ENCODE results near the gene CABP7. TPM values are rescaled to one million over a fixed set of nuclear protein-coding genes. Genes with fewer than 3 reads are reported as not detected.

Gene CABP7
- total RNA-seq, 4 donors from 2014 or later, result 0.20 TPM; not detected in 3

GRCh38 chr22:29732883-29733282 lies 13.1 kb downstream of the CABP7 start:
- TF ChIP-seq POLR2A (IDR thresholded peaks at IDR 0.05), result no peak
- no peak for TF ChIP-seq EP300 (IDR thresholded peaks at IDR 0.05)
- TF ChIP-seq CTCF (IDR thresholded peaks at IDR 0.05), result no peak
- no peak overlapping the region for H3K27ac ChIP-seq
- WGBS, 2 donors, result 85 to 86% methylated on average over 5 to 6 of the region's 6 CpGs
- no peak for DNase-seq (ENCODE audit: low spot score in 2 of 2)
- no peak overlapping the region for H3K4me3 ChIP-seq
- H3K27me3 ChIP-seq, result no peaks in the 10 kb centered on the region
- H3K9me3 ChIP-seq, result no peaks in the 10 kb centered on the region
- no peaks in the 10 kb centered on the region for H3K4me1 ChIP-seq
- peaks cover 0 to 86% (median 0%) of the 10 kb centered on the region in 3 donors for H3K36me3 ChIP-seq

GRCh38 chr22:29733362-29734201 lies 13.8 kb downstream of the CABP7 start:
- no peak overlapping the region for H3K27ac ChIP-seq
- 70 to 73% methylated on average over 15 to 18 of the region's 19 CpGs for WGBS, 2 donors
- no peak overlapping the region for H3K4me3 ChIP-seq
- peaks cover 0 to 93% (median 0%) of the 10 kb centered on the region in 3 donors for H3K36me3 ChIP-seq
- H3K27me3 ChIP-seq, result no peaks in the 10 kb centered on the region
- H3K9me3 ChIP-seq, result no peaks in the 10 kb centered on the region
- TF ChIP-seq CTCF (IDR thresholded peaks at IDR 0.05) (no peak), EP300 (IDR thresholded peaks at IDR 0.05) (no peak), POLR2A (IDR thresholded peaks at IDR 0.05) (no peak)
- no peaks in the 10 kb centered on the region for H3K4me1 ChIP-seq
- no peak for DNase-seq (ENCODE audit: low spot score in 2 of 2)

GRCh38 chr22:29734406-29734805 lies 14.6 kb downstream of the CABP7 start:
- WGBS, 2 donors, result 84 to 88% methylated on average over 8 of the region's 8 CpGs
- DNase-seq (ENCODE audit: low spot score in 2 of 2), result no peak
- Histone ChIP-seq H3K9me3 (no peaks in the 10 kb centered on the region), H3K27me3 (no peaks in the 10 kb centered on the region), H3K4me3 (no peak overlapping the region), H3K4me1 (no peaks in the 10 kb centered on the region), H3K36me3 (peaks cover 0 to 93% (median 0%) of the 10 kb centered on the region in 3 donors), H3K27ac (no peak overlapping the region)
- TF ChIP-seq EP300 (IDR thresholded peaks at IDR 0.05) (no peak), POLR2A (IDR thresholded peaks at IDR 0.05) (no peak), CTCF (IDR thresholded peaks at IDR 0.05) (no peak)

GRCh38 chr22:29734838-29735237 lies 15.0 kb downstream of the CABP7 start:
- Histone ChIP-seq H3K27me3 (no peaks in the 10 kb centered on the region), H3K27ac (no peak overlapping the region), H3K4me1 (no peaks in the 10 kb centered on the region), H3K36me3 (peaks cover 0 to 93% (median 0%) of the 10 kb centered on the region in 3 donors), H3K4me3 (no peak overlapping the region), H3K9me3 (no peaks in the 10 kb centered on the region)
- DNase-seq (ENCODE audit: low spot score in 2 of 2), result no peak
- TF ChIP-seq POLR2A (IDR thresholded peaks at IDR 0.05) (no peak), EP300 (IDR thresholded peaks at IDR 0.05) (no peak), CTCF (IDR thresholded peaks at IDR 0.05) (no peak)
- WGBS, 2 donors, result 65 to 73% methylated on average over 9 of the region's 9 CpGs

- TF ChIP-seq POLR2A (IDR thresholded peaks at IDR 0.05) (no peak), EP300 (IDR thresholded peaks at IDR 0.05) (no peak), CTCF (IDR thresholded peaks at IDR 0.05) (no peak)
- no peak overlapping the region for H3K27ac ChIP-seq
- peaks cover 0 to 93% (median 0%) of the 10 kb centered on the region in 3 donors for H3K36me3 ChIP-seq
Measured at GRCh38 chr22:29735416-29735815, 15.6 kb downstream of the CABP7 start.

More at GRCh38 chr22:29735416-29735815, 15.6 kb downstream of the CABP7 start:
- Histone ChIP-seq H3K4me1 (no peaks in the 10 kb centered on the region), H3K4me3 (no peak overlapping the region), H3K27me3 (no peaks in the 10 kb centered on the region), H3K9me3 (no peaks in the 10 kb centered on the region)
- WGBS, 2 donors, result 57 to 75% methylated on average over 1 of the region's 1 CpG
- no peak for DNase-seq (ENCODE audit: low spot score in 2 of 2)

Measured in tibial nerve (tissue), 4 donors.